Measurements from ENCODE around the gene ZW10. TPM values are rescaled to one million over a fixed set of nuclear protein-coding genes. Genes with fewer than 3 reads are reported as not detected.

Gene ZW10
- total RNA-seq, 1 experiment from 2014 or later, result 18.9 TPM

DNA sequence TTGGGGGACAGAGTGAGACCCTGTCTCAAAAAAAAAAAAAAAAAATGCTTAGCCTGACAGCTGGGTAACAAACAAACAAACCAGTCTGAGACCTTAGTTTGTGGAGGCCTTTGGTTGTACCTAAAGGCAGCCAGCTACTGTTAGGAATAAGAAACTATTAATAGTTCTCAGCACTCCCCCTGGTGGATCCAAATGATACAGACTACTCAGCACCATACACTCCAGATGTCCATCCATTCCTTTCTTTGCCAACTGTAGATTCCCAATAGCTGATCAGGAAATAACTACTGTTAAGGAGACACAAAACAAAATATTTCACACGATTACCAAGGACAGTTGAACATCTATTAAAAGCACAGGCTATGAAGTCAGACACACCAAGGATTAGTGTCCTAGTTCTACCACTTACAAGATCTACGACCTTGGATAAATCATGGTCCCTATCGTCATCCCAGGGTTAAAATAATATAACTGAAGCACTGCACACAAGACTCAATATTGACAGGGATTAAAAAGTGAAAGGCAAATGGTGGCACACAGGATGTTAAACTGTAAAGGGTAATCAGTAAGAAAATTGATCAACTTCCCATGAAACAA is 23.3 kb upstream of the ZW10 start:
- Mint-ChIP-seq H3K36me3 (peaks cover 51% of the 10 kb centered on the region), H3K27ac (no peak overlapping the region), H3K9me3 (peaks cover 18% of the 10 kb centered on the region), H3K4me3 (no peak overlapping the region), H3K4me1 (no peaks in the 10 kb centered on the region), H3K27me3 (ENCODE audit: low read depth) (no peaks in the 10 kb centered on the region)
- TF ChIP-seq ETV6 (CRISPR knock-in tag; IDR thresholded peaks at IDR 0.05), result no peak
- TF ChIP-seq, protein P1, sequence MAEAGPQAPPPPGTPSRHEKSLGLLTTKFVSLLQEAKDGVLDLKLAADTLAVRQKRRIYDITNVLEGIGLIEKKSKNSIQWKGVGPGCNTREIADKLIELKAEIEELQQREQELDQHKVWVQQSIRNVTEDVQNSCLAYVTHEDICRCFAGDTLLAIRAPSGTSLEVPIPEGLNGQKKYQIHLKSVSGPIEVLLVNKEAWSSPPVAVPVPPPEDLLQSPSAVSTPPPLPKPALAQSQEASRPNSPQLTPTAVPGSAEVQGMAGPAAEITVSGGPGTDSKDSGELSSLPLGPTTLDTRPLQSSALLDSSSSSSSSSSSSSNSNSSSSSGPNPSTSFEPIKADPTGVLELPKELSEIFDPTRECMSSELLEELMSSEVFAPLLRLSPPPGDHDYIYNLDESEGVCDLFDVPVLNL (CRISPR knock-in tag; IDR thresholded peaks at IDR 0.05; ENCODE audit: borderline replicate concordance, low read depth), result no peak
- TF ChIP-seq, protein P2, sequence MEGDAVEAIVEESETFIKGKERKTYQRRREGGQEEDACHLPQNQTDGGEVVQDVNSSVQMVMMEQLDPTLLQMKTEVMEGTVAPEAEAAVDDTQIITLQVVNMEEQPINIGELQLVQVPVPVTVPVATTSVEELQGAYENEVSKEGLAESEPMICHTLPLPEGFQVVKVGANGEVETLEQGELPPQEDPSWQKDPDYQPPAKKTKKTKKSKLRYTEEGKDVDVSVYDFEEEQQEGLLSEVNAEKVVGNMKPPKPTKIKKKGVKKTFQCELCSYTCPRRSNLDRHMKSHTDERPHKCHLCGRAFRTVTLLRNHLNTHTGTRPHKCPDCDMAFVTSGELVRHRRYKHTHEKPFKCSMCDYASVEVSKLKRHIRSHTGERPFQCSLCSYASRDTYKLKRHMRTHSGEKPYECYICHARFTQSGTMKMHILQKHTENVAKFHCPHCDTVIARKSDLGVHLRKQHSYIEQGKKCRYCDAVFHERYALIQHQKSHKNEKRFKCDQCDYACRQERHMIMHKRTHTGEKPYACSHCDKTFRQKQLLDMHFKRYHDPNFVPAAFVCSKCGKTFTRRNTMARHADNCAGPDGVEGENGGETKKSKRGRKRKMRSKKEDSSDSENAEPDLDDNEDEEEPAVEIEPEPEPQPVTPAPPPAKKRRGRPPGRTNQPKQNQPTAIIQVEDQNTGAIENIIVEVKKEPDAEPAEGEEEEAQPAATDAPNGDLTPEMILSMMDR (IDR thresholded peaks at IDR 0.05), result peak; percentile 36; the same call in 1 of the 2 replicates
- ChIA-PET POLR2A (interaction anchor here (0.7 kb wide), 1 partner anchor 750 kb away, joined by 4 read pairs; no protein-coding TSS in a partner anchor), CTCF (interaction anchor here (0.6 to 2.2 kb wide), 28 partner anchors 10 to 1474 kb away, joined by 3 to 15 read pairs (median 4); partner anchors contain the start of genes USP28 and ZW10)
- ATAC-seq (peak; percentile 94), DNase-seq (ENCODE audit: low spot score) (no peak)

DNA sequence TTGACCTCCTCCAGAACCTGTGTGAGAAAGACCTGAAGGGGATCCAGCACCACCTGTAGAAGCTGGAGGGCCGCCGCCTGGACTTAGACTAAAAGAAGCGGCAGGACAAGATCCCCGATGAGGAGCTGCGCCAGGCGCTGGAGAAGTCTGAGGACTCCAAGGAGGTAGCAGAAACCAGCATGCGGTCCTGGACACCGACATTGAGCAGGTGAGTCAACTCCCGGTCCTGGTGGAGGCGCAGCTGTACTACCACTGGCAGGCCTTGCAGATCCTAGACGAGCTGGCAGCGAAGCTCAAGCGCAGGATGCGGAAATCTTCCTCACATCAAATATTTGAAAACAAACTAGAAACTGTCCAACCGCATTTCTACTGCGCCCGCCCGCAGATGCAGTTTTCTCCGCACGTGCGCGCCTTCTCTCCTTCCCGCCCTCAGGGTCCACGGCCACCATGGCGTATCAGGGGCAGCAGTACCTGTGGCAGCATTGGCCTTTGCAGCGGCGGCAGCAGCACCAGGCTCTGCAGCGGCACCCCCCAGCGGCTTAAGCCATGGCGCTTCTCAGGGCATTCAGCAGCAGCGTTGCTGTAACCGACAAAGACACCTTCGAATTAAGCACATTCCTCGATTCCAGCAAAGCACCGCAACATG is 16.3 kb upstream of the ZW10 start:
- Mint-ChIP-seq H3K4me3 (no peak overlapping the region), H3K27me3 (ENCODE audit: low read depth) (no peaks in the 10 kb centered on the region), H3K36me3 (no peaks in the 10 kb centered on the region), H3K27ac (no peak overlapping the region), H3K4me1 (no peaks in the 10 kb centered on the region), H3K9me3 (no peaks in the 10 kb centered on the region)
- ATAC-seq (peak; percentile 30), DNase-seq (ENCODE audit: low spot score) (no peak)
- ChIA-PET CTCF (interaction anchor here (1.2 to 1.3 kb wide), 2 partner anchors 16 kb away, joined by 4 to 5 read pairs; partner anchors contain the start of gene ZW10), POLR2A (interaction anchor here (0.6 kb wide), 1 partner anchor 95 kb away, joined by 4 read pairs; no protein-coding TSS in a partner anchor)
- TF ChIP-seq, protein P3, sequence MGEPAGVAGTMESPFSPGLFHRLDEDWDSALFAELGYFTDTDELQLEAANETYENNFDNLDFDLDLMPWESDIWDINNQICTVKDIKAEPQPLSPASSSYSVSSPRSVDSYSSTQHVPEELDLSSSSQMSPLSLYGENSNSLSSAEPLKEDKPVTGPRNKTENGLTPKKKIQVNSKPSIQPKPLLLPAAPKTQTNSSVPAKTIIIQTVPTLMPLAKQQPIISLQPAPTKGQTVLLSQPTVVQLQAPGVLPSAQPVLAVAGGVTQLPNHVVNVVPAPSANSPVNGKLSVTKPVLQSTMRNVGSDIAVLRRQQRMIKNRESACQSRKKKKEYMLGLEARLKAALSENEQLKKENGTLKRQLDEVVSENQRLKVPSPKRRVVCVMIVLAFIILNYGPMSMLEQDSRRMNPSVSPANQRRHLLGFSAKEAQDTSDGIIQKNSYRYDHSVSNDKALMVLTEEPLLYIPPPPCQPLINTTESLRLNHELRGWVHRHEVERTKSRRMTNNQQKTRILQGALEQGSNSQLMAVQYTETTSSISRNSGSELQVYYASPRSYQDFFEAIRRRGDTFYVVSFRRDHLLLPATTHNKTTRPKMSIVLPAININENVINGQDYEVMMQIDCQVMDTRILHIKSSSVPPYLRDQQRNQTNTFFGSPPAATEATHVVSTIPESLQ (CRISPR knock-in tag; IDR thresholded peaks at IDR 0.05), result no peak
- TF ChIP-seq ZNF263 (CRISPR knock-in tag; IDR thresholded peaks at IDR 0.05; ENCODE audit: low read depth) (no peak), NR2C2 (CRISPR knock-in tag; IDR thresholded peaks at IDR 0.05) (no peak), CREM (CRISPR knock-in tag; IDR thresholded peaks at IDR 0.05) (no peak), ZNF232 (CRISPR knock-in tag; IDR thresholded peaks at IDR 0.05) (no peak)
- TF ChIP-seq, protein P4, sequence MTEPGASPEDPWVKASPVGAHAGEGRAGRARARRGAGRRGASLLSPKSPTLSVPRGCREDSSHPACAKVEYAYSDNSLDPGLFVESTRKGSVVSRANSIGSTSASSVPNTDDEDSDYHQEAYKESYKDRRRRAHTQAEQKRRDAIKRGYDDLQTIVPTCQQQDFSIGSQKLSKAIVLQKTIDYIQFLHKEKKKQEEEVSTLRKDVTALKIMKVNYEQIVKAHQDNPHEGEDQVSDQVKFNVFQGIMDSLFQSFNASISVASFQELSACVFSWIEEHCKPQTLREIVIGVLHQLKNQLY (CRISPR knock-in tag; IDR thresholded peaks at IDR 0.05), result no peak
- TF ChIP-seq, protein P5, sequence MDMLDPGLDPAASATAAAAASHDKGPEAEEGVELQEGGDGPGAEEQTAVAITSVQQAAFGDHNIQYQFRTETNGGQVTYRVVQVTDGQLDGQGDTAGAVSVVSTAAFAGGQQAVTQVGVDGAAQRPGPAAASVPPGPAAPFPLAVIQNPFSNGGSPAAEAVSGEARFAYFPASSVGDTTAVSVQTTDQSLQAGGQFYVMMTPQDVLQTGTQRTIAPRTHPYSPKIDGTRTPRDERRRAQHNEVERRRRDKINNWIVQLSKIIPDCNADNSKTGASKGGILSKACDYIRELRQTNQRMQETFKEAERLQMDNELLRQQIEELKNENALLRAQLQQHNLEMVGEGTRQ (CRISPR knock-in tag; IDR thresholded peaks at IDR 0.05), result no peak
- TF ChIP-seq, protein P6, sequence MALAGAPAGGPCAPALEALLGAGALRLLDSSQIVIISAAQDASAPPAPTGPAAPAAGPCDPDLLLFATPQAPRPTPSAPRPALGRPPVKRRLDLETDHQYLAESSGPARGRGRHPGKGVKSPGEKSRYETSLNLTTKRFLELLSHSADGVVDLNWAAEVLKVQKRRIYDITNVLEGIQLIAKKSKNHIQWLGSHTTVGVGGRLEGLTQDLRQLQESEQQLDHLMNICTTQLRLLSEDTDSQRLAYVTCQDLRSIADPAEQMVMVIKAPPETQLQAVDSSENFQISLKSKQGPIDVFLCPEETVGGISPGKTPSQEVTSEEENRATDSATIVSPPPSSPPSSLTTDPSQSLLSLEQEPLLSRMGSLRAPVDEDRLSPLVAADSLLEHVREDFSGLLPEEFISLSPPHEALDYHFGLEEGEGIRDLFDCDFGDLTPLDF (CRISPR knock-in tag; IDR thresholded peaks at IDR 0.05), result no peak
- TF ChIP-seq, protein P7, sequence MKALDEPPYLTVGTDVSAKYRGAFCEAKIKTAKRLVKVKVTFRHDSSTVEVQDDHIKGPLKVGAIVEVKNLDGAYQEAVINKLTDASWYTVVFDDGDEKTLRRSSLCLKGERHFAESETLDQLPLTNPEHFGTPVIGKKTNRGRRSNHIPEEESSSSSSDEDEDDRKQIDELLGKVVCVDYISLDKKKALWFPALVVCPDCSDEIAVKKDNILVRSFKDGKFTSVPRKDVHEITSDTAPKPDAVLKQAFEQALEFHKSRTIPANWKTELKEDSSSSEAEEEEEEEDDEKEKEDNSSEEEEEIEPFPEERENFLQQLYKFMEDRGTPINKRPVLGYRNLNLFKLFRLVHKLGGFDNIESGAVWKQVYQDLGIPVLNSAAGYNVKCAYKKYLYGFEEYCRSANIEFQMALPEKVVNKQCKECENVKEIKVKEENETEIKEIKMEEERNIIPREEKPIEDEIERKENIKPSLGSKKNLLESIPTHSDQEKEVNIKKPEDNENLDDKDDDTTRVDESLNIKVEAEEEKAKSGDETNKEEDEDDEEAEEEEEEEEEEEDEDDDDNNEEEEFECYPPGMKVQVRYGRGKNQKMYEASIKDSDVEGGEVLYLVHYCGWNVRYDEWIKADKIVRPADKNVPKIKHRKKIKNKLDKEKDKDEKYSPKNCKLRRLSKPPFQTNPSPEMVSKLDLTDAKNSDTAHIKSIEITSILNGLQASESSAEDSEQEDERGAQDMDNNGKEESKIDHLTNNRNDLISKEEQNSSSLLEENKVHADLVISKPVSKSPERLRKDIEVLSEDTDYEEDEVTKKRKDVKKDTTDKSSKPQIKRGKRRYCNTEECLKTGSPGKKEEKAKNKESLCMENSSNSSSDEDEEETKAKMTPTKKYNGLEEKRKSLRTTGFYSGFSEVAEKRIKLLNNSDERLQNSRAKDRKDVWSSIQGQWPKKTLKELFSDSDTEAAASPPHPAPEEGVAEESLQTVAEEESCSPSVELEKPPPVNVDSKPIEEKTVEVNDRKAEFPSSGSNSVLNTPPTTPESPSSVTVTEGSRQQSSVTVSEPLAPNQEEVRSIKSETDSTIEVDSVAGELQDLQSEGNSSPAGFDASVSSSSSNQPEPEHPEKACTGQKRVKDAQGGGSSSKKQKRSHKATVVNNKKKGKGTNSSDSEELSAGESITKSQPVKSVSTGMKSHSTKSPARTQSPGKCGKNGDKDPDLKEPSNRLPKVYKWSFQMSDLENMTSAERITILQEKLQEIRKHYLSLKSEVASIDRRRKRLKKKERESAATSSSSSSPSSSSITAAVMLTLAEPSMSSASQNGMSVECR (CRISPR knock-in tag; IDR thresholded peaks at IDR 0.05; ENCODE audit: borderline replicate concordance), result no peak
- TF ChIP-seq, protein P8, sequence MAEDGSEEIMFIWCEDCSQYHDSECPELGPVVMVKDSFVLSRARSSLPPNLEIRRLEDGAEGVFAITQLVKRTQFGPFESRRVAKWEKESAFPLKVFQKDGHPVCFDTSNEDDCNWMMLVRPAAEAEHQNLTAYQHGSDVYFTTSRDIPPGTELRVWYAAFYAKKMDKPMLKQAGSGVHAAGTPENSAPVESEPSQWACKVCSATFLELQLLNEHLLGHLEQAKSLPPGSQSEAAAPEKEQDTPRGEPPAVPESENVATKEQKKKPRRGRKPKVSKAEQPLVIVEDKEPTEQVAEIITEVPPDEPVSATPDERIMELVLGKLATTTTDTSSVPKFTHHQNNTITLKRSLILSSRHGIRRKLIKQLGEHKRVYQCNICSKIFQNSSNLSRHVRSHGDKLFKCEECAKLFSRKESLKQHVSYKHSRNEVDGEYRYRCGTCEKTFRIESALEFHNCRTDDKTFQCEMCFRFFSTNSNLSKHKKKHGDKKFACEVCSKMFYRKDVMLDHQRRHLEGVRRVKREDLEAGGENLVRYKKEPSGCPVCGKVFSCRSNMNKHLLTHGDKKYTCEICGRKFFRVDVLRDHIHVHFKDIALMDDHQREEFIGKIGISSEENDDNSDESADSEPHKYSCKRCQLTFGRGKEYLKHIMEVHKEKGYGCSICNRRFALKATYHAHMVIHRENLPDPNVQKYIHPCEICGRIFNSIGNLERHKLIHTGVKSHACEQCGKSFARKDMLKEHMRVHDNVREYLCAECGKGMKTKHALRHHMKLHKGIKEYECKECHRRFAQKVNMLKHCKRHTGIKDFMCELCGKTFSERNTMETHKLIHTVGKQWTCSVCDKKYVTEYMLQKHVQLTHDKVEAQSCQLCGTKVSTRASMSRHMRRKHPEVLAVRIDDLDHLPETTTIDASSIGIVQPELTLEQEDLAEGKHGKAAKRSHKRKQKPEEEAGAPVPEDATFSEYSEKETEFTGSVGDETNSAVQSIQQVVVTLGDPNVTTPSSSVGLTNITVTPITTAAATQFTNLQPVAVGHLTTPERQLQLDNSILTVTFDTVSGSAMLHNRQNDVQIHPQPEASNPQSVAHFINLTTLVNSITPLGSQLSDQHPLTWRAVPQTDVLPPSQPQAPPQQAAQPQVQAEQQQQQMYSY (CRISPR knock-in tag; IDR thresholded peaks at IDR 0.05), result no peak
- TF ChIP-seq, protein P9, sequence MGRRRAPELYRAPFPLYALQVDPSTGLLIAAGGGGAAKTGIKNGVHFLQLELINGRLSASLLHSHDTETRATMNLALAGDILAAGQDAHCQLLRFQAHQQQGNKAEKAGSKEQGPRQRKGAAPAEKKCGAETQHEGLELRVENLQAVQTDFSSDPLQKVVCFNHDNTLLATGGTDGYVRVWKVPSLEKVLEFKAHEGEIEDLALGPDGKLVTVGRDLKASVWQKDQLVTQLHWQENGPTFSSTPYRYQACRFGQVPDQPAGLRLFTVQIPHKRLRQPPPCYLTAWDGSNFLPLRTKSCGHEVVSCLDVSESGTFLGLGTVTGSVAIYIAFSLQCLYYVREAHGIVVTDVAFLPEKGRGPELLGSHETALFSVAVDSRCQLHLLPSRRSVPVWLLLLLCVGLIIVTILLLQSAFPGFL (CRISPR knock-in tag; IDR thresholded peaks at IDR 0.05; ENCODE audit: borderline replicate concordance), result no peak

Data from WTC11 (cell line).